ENCODE data around the gene S100A10. TPM values are rescaled to one million over a fixed set of nuclear protein-coding genes. Genes with fewer than 3 reads are reported as not detected.
A peak's percentile ranks its signal among the peaks of the same experiment; 100 is the strongest.

S100A10 gene
- polyA plus RNA-seq, 1 donor from 2014 or later = 459 TPM

- H3K9me3 Mint-ChIP-seq = no peaks in the 10 kb centered on the region
- no peak overlapping the region for H3K27ac Mint-ChIP-seq
- no peaks in the 10 kb centered on the region for H3K36me3 Mint-ChIP-seq
- no peaks in the 10 kb centered on the region for H3K4me1 Mint-ChIP-seq
- no peak overlapping the region for H3K4me3 Mint-ChIP-seq
- peaks cover 5% of the 10 kb centered on the region for H3K27me3 Mint-ChIP-seq
Observed at GRCh38 chr1:152023221-152023620, 29.6 kb upstream of the S100A10 start.

- H3K4me1 Mint-ChIP-seq = no peaks in the 10 kb centered on the region
- peaks cover 5% of the 10 kb centered on the region for H3K27me3 Mint-ChIP-seq
- H3K9me3 Mint-ChIP-seq = no peaks in the 10 kb centered on the region
- H3K27ac Mint-ChIP-seq = no peak overlapping the region
- no peaks in the 10 kb centered on the region for H3K36me3 Mint-ChIP-seq
- H3K4me3 Mint-ChIP-seq = no peak overlapping the region
Observed at GRCh38 chr1:152022474-152022873, 28.8 kb upstream of the S100A10 start.

GRCh38 chr1:152021569-152021968 lies 27.9 kb upstream of the S100A10 start:
- Mint-ChIP-seq H3K36me3 (no peaks in the 10 kb centered on the region), H3K4me1 (no peaks in the 10 kb centered on the region), H3K9me3 (no peaks in the 10 kb centered on the region), H3K27me3 (peaks cover 5% of the 10 kb centered on the region), H3K4me3 (no peak overlapping the region), H3K27ac (no peak overlapping the region)

GRCh38 chr1:152020849-152021248 lies 27.2 kb upstream of the S100A10 start:
- Mint-ChIP-seq H3K27me3 (peaks cover 4% of the 10 kb centered on the region), H3K36me3 (no peaks in the 10 kb centered on the region), H3K4me3 (no peak overlapping the region)

DNA sequence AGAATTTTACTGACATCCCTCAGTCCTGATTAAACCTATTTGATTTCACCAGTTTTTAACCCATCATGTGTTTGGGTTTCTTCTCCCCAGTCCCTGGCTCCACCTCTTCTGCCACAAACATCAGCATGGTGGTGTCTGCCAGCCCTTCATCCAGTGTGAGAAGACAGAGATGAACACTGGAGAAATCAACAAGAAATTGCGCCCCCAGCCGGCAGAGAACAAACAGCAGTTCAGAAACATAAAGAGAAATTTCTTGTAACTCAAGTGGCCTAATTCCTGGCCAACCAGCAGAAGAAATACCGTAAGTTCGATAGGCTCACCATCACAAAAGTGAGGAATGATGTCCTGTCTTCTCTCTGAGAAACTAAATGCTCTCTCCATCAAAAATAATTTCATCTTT lies 24.9 kb upstream of the S100A10 start:
- H3K27ac Mint-ChIP-seq = no peak overlapping the region
- peaks cover 0 to 3% (median 0%) of the 10 kb centered on the region in 3 donors for H3K4me1 Mint-ChIP-seq
- no peaks in the 10 kb centered on the region for H3K9me3 Mint-ChIP-seq
- peaks cover 10% of the 10 kb centered on the region for H3K27me3 Mint-ChIP-seq
- H3K36me3 Mint-ChIP-seq = no peaks in the 10 kb centered on the region
- H3K4me3 Mint-ChIP-seq = no peak overlapping the region

More at GRCh38 chr1:152020849-152021248, 27.2 kb upstream of the S100A10 start:
- Mint-ChIP-seq H3K27ac (no peak overlapping the region), H3K9me3 (no peaks in the 10 kb centered on the region), H3K4me1 (no peaks in the 10 kb centered on the region)

DNA sequence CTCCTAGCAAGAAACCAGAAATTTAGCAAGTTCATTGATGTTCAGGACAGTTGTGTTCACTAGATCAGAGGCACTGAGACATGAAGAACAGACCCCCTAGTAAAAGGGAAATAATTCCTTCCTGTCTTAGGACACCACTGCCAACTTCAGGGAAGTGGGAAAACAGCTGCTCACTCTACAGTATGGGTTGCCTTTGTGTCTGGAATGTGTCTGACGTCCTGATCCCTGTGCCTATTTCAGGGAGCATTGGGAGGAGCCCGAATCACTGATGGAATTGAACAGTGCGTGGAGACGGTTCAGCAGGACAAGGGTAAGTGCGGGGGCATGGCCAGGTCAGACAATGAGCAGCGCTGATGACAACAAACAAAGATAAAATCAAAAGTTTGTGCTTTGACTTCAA lies 22.1 kb upstream of the S100A10 start:
- peaks cover 0 to 3% (median 0%) of the 10 kb centered on the region in 3 donors for H3K4me1 Mint-ChIP-seq
- H3K4me3 Mint-ChIP-seq = no peak overlapping the region
- no peaks in the 10 kb centered on the region for H3K9me3 Mint-ChIP-seq
- peaks cover 9% of the 10 kb centered on the region for H3K27me3 Mint-ChIP-seq
- H3K36me3 Mint-ChIP-seq = no peaks in the 10 kb centered on the region
- H3K27ac Mint-ChIP-seq = no peak overlapping the region

DNA sequence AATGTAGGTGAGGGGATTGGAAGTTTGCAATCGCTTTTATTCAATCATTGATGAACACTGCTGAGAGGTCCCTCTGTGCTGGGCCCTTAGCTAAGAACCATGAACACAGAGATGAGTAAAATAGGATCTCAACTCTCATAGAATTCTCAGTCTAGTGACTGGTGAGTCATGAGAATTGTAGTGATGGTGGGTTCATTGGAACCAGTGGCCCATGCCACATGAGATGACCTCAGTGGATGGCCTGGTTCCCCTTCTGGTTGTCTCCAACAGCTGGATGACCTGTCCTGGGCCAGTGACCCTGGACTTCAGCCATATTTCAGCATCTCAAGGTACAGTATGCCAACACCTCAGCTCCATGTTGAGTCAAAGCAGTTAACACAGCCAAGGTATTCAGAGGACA lies 21.3 kb upstream of the S100A10 start:
- Mint-ChIP-seq H3K4me1 (peaks cover 0 to 3% (median 0%) of the 10 kb centered on the region in 3 donors), H3K4me3 (no peak overlapping the region), H3K9me3 (no peaks in the 10 kb centered on the region), H3K36me3 (no peaks in the 10 kb centered on the region), H3K27me3 (peaks cover 7% of the 10 kb centered on the region), H3K27ac (no peak overlapping the region)

DNA sequence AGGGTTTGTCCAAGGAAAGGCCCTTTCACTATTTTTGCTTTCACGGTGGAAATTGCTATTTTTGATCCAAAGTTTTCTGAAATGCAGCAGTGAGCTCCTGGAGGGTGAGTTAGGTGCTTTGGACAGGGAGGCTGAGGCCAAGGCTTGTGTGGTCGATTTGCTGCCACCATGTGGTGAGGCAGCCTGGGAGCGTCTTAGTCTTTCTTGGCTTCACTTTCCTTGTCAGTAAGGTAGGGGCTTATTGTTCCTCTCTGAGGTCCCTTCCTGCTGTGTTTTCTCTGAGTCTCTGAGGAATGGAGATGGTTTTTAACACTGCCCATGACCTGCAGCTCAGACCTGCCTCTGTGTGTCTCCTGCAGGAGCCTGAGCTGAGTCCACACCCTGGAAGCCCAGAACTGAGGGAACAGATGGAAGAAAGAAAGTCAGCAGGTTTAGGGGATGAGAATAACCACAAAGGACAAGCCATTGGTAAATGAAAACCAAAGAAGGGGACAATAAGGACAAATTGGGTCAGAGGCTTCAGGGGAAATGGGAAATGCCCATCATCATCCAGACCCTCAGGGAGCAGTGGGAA lies 20.1 kb upstream of the S100A10 start:
- Mint-ChIP-seq H3K27me3 (peaks cover 7% of the 10 kb centered on the region), H3K9me3 (no peaks in the 10 kb centered on the region), H3K4me3 (no peak overlapping the region), H3K36me3 (no peaks in the 10 kb centered on the region), H3K27ac (no peak overlapping the region), H3K4me1 (peaks cover 0 to 3% (median 0%) of the 10 kb centered on the region in 3 donors)

GRCh38 chr1:152009691-152010090 lies 16.0 kb upstream of the S100A10 start:
- Mint-ChIP-seq H3K9me3 (no peaks in the 10 kb centered on the region), H3K27me3 (peaks cover 6% of the 10 kb centered on the region), H3K27ac (no peak overlapping the region), H3K4me3 (no peak overlapping the region), H3K4me1 (peaks cover 0 to 3% (median 0%) of the 10 kb centered on the region in 3 donors), H3K36me3 (no peaks in the 10 kb centered on the region)

GRCh38 chr1:152007047-152007446 lies 13.4 kb upstream of the S100A10 start:
- Mint-ChIP-seq H3K27me3 (peaks cover 7% of the 10 kb centered on the region), H3K36me3 (peaks cover 2% of the 10 kb centered on the region), H3K27ac (no peak overlapping the region), H3K9me3 (no peaks in the 10 kb centered on the region), H3K4me3 (no peak overlapping the region), H3K4me1 (no peaks in the 10 kb centered on the region)

DNA sequence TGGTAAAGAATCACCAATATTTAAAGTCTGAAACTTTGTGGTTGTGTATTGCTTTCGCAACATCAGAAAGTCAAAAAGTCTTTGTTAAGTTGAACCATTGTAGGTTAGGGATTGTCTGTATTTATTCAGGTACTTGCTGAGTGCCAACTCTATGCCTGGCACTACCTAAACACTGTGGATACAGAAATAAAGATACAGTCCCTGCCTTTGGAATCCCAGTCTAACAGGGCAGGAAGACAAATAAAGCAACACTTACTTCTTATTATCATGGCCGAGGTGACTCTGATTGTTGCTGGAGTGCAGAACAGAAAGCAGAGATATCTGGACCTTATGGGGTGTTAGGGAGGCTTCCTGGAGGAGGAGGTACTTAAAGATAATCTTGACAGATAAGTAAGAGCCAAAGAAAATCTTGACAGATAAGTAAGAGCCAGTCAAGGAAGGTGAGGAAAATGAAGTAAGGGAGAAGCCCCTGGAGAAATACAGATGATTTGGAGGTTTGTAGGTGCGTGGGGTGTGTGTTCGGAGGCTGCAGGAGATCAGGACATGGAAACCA lies 11.8 kb upstream of the S100A10 start:
- Mint-ChIP-seq H3K27me3 (peaks cover 5% of the 10 kb centered on the region), H3K36me3 (peaks cover 2% of the 10 kb centered on the region), H3K9me3 (no peaks in the 10 kb centered on the region), H3K27ac (no peak overlapping the region), H3K4me1 (no peaks in the 10 kb centered on the region), H3K4me3 (no peak overlapping the region)

DNA sequence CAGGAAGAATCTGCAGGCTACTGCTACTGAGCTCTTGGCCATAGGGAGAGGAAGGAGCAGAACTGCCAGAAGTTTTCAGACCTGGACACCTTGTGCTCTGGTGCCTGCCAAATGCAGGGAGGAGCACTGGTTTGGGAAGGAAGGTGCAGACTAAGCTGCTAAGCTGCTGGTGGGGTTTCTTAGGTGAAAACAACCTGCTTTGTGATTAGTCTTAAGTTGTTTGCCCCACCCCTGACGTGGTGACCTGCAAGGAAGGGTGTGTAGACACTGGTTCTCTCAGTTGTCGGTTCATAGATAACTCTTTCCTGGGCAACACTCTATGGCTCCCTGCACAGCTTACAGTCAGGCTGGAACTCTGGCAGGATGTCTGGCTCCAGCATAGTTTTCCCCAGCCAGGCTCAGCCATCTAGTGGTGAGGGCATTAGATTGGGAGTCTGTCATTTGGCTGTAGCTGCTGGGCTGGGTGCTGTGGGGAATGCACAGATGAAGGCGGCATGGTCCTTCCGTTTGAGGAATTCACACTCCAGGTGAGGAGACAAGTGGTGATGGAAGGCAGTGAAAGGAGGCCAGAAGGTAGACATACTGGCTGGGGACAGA lies 10.3 kb upstream of the S100A10 start:
- Mint-ChIP-seq H3K27me3 (peaks cover 5% of the 10 kb centered on the region), H3K36me3 (peaks cover 2% of the 10 kb centered on the region), H3K9me3 (no peaks in the 10 kb centered on the region), H3K4me1 (no peaks in the 10 kb centered on the region), H3K4me3 (no peak overlapping the region), H3K27ac (peak overlapping the region in 1 of 3 donors; percentile 42)

GRCh38 chr1:152002960-152003359 lies 9.3 kb upstream of the S100A10 start:
- Mint-ChIP-seq H3K9me3 (no peaks in the 10 kb centered on the region), H3K36me3 (peaks cover 2% of the 10 kb centered on the region), H3K4me3 (no peak overlapping the region), H3K27me3 (peaks cover 4% of the 10 kb centered on the region), H3K4me1 (no peaks in the 10 kb centered on the region), H3K27ac (no peak overlapping the region)

DNA sequence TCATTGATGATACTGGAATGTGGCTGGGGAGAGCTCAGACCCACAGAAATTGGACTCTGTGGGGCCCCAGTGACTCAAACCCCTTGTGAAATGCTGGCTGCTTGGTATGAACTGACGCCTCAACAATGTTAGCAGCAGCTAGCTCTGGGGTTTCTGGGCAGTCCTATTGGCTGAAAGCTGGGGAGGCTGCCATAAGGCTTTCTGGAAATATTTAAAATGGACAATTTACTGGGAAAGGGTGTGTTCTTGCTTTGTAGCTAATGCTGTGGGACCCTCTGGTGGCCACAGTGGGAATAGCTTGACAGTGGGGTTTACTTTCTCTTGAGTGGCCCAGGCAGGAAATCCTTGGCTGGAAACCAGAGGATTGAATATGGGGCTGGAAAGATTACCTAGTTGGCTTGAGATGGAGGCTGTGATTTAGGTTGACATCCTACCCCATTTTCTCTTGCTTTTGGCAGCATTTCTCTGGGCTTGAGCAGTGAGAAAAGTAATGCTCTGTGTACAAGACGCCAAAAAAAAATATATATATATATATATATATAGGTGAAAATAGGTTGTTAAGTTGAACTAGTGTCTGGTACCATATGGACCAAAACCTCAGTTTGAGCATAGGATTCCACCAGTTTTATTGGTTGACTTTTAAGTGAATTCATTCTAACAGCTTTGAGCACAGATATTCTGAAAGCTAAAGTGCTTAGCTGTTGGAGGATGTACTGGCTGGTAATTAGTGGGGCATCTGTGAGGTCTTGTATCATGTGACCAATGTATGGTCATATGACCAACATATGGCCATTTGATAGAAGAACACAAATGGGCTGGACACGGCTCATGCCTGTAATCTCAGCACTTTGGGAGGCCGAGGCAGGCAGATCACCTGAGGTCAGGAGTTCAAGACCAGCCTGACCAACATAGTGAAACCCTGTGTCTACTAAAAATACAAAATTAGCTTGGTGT lies 8.2 kb upstream of the S100A10 start:
- Mint-ChIP-seq H3K4me1 (no peaks in the 10 kb centered on the region), H3K4me3 (no peak overlapping the region), H3K27me3 (peaks cover 4% of the 10 kb centered on the region), H3K27ac (peak overlapping the region in 1 of 3 donors; percentile 4), H3K36me3 (peaks cover 4% of the 10 kb centered on the region), H3K9me3 (no peaks in the 10 kb centered on the region)

- Mint-ChIP-seq H3K36me3 (peaks cover 4% of the 10 kb centered on the region), H3K27ac (no peak overlapping the region), H3K27me3 (peaks cover 4% of the 10 kb centered on the region), H3K4me1 (peaks cover 0 to under 1% (median 0%) of the 10 kb centered on the region in 3 donors), H3K9me3 (no peaks in the 10 kb centered on the region), H3K4me3 (no peak overlapping the region)
Observed at GRCh38 chr1:152000964-152001630, 7.4 kb upstream of the S100A10 start.

All from IgD-negative memory B cell (primary cell).